NT2/D1 (cell line): ENCODE measurements around the gene COMT.
"Not testable (repeated sequence)": the region's sequence is repeated elsewhere in the genome, so short reads cannot be mapped to it uniquely, and the experiment has no call there.

Experiments used
- DNase-seq: peaks from one replicate; pipeline ENCODE4 v3.0.0-alpha.2; 2011; ENCODE audit warnings: low read depth, low spot score
- H3K27me3 ChIP-seq: 2 replicates; pipeline ENCODE4 v1.6.0; 2011; ENCODE audit warnings: mild to moderate bottlenecking; ENCODE audit not compliant: insufficient read length, insufficient read depth
- H3K36me3 ChIP-seq: 2 replicates; pipeline ENCODE4 v1.6.1; 2011; ENCODE audit warnings: mild to moderate bottlenecking, low read length, mixed read lengths; ENCODE audit not compliant: insufficient read depth, insufficient read length
- H3K4me1 ChIP-seq: 2 replicates; pipeline ENCODE4 v1.5.1; 2011; ENCODE audit not compliant: insufficient read depth, insufficient read length
- H3K4me3 ChIP-seq: 2 replicates; pipeline ENCODE4 v1.5.1; 2011; ENCODE audit warnings: low read depth; ENCODE audit not compliant: insufficient read length
- H3K9ac ChIP-seq: 2 replicates; pipeline ENCODE4 v1.6.0; 2011; ENCODE audit warnings: low read depth; ENCODE audit not compliant: insufficient read length
- H3K9me3 ChIP-seq: 2 replicates; pipeline ENCODE4 v1.5.1; 2011; ENCODE audit warnings: mild to moderate bottlenecking, low read length; ENCODE audit not compliant: insufficient read depth
- SUZ12 ChIP-seq: IDR thresholded peaks from 2 replicates; pipeline ENCODE4 v1.6.1; 2011; ENCODE audit not compliant: insufficient read length, insufficient read depth; ENCODE audit errors: extremely low read depth
- YY1 ChIP-seq: IDR thresholded peaks from 2 replicates; pipeline ENCODE4 v1.6.1; 2011; ENCODE audit not compliant: insufficient read length, insufficient read depth
- ZNF274 ChIP-seq: IDR thresholded peaks from 2 replicates; pipeline ENCODE4 v1.6.1; 2011; ENCODE audit warnings: mild to moderate bottlenecking, low read depth, low read length

The COMT gene

GRCh38 chr22:19904174-19904856 lies 37.3 kb upstream of the COMT start:
- no peaks in the 10 kb centered on the region for H3K9me3 ChIP-seq
- no peak for DNase-seq
- H3K36me3 ChIP-seq, result peaks cover 5% of the 10 kb centered on the region
- H3K4me1 ChIP-seq, result peaks cover 11% of the 10 kb centered on the region
- H3K27me3 ChIP-seq, result no peaks in the 10 kb centered on the region
- H3K9ac ChIP-seq, result no peak overlapping the region
- no peak overlapping the region for H3K4me3 ChIP-seq
- TF ChIP-seq YY1 (no peak), SUZ12 (no peak), ZNF274 (no peak)

DNA sequence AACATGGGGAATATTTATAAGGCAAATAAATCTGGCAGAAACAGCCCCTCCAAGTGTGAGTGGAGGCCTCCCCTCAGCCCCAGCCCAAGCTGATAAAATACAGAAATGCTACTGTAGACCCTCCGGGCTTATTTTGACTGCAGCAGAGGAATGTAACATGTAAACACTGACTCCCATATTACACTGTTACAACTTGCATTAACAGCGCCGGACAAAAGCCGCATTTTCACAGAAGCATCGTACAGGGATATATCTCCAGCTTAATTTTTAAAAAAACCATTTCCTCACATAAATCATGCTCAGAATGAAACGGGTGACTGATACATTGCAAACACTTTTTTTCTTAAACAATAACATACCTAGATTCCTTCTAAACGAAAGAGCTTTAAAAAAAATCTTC lies 36.6 kb upstream of the COMT start:
- Histone ChIP-seq H3K4me3 (no peak overlapping the region), H3K36me3 (peaks cover 5% of the 10 kb centered on the region), H3K4me1 (peaks cover 16% of the 10 kb centered on the region), H3K9me3 (no peaks in the 10 kb centered on the region), H3K27me3 (no peaks in the 10 kb centered on the region), H3K9ac (no peak overlapping the region)
- DNase-seq, result no peak
- TF ChIP-seq SUZ12 (no peak), ZNF274 (no peak), YY1 (no peak)

GRCh38 chr22:19905347-19906276 lies 36.0 kb upstream of the COMT start:
- Histone ChIP-seq H3K4me1 (peaks cover 16% of the 10 kb centered on the region), H3K4me3 (no peak overlapping the region), H3K27me3 (no peaks in the 10 kb centered on the region), H3K9me3 (no peaks in the 10 kb centered on the region), H3K36me3 (peaks cover 5% of the 10 kb centered on the region), H3K9ac (peak overlapping the region; percentile 21)
- no peak for DNase-seq
- TF ChIP-seq YY1 (no peak), SUZ12 (no peak), ZNF274 (no peak)

DNA sequence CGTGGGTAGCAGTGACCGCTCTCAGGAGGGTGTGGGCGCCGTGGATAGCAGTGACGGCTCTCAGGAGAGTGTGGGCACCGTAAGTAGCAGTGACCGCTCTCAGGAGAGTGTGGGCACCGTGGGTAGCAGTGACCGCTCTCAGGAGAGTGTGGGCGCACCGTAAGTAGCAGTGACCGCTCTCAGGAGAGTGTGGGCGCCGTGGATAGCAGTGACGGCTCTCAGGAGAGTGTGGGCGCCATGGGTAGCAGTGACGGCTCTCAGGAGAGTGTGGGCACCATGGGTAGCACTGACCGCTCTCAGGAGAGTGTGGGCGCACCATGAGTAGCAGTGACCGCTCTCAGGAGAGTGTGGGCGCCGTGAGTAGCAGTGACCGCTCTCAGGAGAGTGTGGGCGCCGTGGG lies 34.7 kb upstream of the COMT start:
- peaks cover 16% of the 10 kb centered on the region for H3K4me1 ChIP-seq
- H3K9ac ChIP-seq, H3K9me3 ChIP-seq, DNase-seq, H3K4me3 ChIP-seq, H3K27me3 ChIP-seq, H3K36me3 ChIP-seq: not testable (repeated sequence)

GRCh38 chr22:19907902-19908301 lies 33.7 kb upstream of the COMT start:
- H3K4me3 ChIP-seq, DNase-seq, H3K9me3 ChIP-seq, H3K9ac ChIP-seq, H3K27me3 ChIP-seq, H3K36me3 ChIP-seq: not testable (repeated sequence)
- peaks cover 14% of the 10 kb centered on the region for H3K4me1 ChIP-seq

DNA sequence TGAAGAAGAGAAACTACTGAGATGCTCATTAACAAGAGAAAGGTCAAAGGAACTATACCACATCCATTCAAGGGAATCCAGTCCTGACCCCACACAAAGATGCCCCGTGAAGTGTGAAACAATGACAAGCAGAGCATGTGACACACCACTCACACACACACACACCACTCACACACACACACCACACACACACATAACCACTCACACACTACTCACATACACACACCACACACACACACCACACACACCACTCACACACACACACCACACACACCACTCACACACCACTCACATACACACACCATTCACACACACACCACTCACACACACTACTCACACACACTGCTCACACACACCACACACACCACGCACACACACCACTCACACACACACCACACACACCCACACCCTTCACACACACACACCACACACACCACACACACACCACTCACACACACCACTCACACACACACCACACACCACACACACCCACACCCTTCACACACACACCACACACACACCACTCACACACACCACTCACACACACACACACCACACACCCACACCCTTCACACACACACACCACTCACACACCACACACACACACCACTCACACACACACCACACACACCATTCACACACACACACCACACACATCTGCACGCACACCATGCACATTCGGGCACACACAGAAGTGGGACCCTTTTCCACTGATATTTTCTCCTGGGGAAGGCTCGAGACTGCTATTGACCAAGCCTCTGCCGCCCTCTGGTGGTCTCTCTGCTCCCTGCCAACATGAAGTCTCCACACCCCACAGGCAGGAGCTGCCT lies 32.0 kb upstream of the COMT start:
- Histone ChIP-seq H3K27me3 (no peaks in the 10 kb centered on the region), H3K4me1 (peaks cover 8% of the 10 kb centered on the region), H3K36me3 (peaks cover 14% of the 10 kb centered on the region), H3K9ac (peak overlapping the region; percentile 51), H3K9me3 (peaks cover 11% of the 10 kb centered on the region; the same call in 1 of the 2 replicates), H3K4me3 (no peak overlapping the region)
- TF ChIP-seq SUZ12, result no peak
- no peak for TF ChIP-seq ZNF274
- no peak for TF ChIP-seq YY1
- DNase-seq, result peak; percentile 38

DNA sequence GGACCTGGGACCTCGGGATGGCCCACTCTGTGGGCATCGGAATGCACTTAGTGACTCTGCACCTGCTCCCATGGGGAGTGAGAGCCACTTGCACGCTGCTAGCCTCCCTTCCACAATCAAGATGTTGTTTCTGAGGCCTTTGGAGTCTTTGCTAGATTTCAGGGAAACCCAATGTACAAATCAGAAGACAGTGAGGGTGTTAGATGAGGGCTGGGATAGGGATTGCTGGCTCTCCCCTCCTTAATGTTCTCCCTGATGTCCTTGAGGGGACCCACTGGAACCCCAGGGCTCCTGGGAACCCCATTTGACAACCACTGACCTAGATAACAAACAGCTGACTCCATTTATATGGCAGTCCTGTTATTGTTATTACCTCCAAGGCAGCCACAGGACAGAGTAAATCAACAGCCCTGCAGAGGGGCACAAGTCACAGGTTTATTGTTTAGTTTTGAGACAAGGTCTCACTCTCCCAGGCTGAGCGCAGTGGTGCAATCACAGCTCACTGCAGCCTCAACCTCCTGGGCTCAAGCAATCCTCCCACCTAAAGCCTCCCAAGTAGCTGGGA lies 31.3 kb upstream of the COMT start:
- TF ChIP-seq YY1 (no peak), SUZ12 (no peak)
- Histone ChIP-seq H3K36me3 (peaks cover 20% of the 10 kb centered on the region), H3K9ac (no peak overlapping the region), H3K4me1 (peaks cover 8% of the 10 kb centered on the region), H3K9me3 (peaks cover 12% of the 10 kb centered on the region; the same call in 1 of the 2 replicates), H3K27me3 (no peaks in the 10 kb centered on the region), H3K4me3 (no peak overlapping the region)
- DNase-seq, result no peak
